GM18508 (cell line): ENCODE data around the gene TPK1.

Source experiments
- ATAC-seq: cut with Tn5 transposase; IDR thresholded peaks from one replicate; pipeline ENCODE4 v1.9.1; 2021; ENCODE audit warnings: moderate number of reproducible peaks; ENCODE audit not compliant: insufficient read depth, unreplicated experiment

Gene TPK1

DNA sequence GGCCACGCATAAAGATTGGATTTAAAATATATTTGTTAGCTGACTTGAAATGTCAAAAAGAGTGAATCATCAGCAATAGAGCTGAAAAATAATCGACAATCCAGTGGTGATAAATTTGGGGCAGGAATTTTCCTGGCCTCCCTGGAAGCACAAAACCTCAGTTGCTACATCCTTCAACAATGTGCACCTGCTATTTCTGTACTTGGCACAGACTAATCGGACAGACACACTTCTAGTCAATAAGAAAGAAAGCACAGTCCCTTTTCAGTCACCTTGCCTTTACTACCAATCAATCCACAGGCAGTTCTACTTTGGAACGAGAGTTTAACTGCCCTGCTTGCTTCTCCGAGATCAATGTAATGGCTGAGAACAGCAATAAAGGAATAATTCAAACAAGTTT lies 335.6 kb downstream of the TPK1 start:
- no peak for ATAC-seq

GRCh38 chr7:144497282-144497681 lies 338.6 kb downstream of the TPK1 start:
- no peak for ATAC-seq

DNA sequence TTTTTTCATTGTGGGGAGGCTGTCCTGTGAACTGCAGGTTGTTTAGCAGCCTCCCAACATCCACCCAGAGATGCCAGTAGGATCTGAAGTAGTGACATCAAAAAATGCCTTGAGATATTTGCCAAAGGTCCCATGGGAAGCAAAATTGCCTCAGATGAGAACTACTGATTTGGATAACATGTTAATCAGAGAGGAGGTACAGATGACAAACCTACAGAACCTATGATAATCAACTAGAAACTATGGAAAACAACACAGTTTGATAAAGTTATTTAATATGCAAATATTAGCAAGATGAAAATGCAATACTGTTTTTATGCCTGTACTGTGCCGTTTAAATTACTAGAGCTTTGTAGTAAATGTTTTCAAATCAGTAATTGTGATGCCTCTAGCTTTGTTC lies 341.5 kb downstream of the TPK1 start:
- ATAC-seq = no peak

DNA sequence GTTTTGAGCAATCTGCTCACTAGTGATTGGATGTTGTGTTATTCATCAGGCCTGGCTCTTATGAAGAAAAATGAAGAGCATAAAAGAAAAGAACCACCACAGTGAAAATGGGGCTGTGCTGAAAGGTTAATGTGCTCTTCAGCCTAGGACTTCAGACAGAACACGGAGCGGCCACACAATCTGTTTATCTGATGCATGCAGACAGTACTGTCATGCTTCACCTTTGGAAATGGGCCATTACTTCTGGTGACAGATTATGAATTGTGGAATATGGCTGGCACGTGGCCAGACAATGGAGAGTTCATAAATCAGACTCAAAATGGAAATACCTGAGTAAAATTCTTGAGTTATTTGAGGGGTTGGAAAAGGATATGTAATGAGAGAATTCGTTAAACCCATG lies 346.3 kb downstream of the TPK1 start:
- ATAC-seq = no peak

- ATAC-seq = no peak
These were observed 346.9 kb downstream of the TPK1 start for GRCh38 chr7:144488977-144489376.

DNA sequence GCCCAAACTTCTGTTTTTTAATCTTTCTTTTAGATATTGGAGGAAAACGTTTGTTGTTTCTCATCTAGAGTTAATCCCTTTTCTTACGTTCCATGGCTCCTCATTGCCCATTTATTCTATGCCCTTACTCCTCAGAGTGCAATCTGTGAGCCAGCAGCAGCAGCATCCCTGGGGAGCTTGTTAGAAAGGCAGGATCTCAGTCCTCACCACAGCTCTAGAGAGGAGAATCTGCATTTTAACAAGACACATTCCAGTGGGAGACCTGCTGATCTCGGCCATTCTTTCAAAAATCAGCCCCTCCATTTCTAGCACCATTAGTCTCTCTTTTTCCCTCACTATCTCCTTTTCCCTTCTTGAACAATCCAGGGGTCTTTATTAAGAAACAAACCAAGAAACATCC lies 348.0 kb downstream of the TPK1 start:
- ATAC-seq = no peak

- ATAC-seq = no peak
These were observed 351.4 kb downstream of the TPK1 start for GRCh38 chr7:144484445-144484844.

- ATAC-seq = no peak
These were observed 352.7 kb downstream of the TPK1 start for GRCh38 chr7:144483189-144483588.

DNA sequence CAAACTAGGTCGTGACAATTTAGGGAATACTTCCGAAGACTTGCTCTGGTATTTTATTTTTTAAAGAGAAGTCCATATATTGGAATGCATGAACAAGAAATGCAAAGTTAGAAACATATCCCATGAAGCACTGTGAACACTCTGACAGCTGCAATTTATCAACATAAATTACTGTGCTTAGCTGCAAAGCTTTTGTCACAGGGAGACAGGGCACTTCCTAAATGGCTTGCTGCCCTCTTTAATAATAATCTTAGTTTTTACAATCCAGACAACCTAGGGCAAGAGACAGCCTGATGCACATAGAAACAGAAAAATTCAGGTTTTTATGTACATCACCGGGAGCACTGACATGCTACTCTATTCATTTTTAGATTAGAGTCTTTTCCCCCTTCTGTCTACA lies 354.0 kb downstream of the TPK1 start:
- no peak for ATAC-seq

- no peak for ATAC-seq
These were observed 358.5 kb downstream of the TPK1 start for GRCh38 chr7:144477348-144477747.

DNA sequence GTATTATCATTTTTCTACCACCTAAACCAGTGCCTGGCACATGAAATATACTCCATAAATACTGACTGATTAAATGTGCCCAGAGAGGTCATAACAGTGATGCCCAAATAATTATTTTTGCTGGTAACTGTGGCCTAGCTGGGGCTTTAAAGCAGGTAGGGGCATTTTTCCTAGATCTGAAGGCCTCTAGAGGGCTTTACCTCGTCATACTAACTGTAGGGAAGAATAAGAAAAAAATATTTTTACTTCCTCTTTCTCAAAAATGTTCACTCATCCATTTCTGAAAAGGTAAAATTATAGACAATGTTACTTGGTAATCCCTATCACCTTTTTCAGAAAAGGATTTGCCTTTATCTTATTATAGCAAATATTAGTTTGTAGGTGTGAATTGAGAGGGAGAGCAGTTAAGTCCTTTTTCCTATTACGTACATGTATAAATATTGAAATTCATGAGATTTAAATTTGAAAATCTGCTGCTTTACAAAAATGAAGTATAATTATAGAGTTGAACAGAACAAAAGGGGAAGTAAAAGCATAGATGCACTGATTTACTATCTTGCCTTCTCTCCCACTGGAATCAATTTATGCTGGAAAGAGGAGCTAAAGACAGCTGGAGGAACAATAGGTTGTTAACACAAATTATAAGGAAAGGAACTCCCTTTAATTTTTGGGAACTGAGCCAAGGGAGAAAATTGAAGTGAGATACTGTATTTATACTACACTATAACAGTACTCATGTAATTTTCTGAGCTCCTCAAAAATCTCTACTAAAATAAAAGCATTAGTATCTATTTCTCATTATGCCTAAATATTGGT lies 360.8 kb downstream of the TPK1 start:
- no peak for ATAC-seq

DNA sequence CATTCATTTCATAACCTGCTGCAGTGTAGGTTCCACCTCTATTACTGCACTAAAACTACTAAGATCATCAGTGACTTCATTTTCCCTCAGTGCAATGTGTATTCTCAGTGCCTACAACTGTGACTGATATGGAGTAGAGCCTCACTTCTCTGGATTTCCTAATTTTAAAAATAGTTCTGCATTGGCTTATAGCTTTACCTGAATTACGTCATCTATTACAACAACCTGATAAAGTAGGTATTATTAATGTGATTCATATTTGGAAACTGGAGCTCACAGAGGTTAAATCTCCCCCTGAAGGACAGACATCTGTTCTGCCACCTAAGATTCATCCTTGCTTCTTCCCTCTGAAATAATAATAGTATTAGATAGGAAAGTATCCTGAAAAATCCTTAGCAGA lies 361.5 kb downstream of the TPK1 start:
- no peak for ATAC-seq

DNA sequence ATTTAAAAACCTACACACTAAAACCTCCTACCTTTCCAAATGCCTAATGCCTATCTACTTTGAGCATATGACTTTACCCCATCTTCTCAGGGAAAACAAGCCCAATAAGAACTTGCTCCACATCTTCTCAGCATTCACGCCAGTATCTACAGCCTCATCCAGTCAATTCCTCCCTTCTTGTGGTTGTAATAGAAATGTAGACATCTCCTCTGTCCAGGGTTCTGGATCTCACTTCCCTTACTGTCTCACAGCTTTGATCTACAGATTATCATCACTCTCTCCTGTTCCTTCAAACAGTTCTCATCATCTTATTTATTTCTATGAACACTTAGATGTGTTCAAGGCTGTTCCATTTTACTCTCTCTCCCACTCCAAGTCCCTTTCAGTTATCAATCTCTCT lies 361.9 kb downstream of the TPK1 start:
- no peak for ATAC-seq

DNA sequence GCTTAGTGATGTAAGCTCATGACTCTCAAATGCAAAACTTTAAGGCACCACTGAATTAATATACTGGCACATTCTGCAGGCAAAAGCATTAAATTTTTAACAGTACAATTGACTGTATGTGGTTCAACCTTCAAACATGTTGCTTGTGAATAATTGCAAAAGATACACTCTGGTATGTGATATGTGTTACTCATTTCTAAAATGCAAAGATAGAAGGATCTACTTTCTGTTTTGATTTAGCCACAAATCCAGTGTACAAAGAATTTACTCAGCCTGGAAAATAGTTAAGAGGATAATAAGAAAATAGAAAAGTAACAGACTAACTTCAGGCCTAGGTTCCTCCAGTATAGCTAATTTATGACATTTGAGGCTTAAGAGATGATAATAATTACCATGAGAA lies 365.8 kb downstream of the TPK1 start:
- ATAC-seq = no peak

DNA sequence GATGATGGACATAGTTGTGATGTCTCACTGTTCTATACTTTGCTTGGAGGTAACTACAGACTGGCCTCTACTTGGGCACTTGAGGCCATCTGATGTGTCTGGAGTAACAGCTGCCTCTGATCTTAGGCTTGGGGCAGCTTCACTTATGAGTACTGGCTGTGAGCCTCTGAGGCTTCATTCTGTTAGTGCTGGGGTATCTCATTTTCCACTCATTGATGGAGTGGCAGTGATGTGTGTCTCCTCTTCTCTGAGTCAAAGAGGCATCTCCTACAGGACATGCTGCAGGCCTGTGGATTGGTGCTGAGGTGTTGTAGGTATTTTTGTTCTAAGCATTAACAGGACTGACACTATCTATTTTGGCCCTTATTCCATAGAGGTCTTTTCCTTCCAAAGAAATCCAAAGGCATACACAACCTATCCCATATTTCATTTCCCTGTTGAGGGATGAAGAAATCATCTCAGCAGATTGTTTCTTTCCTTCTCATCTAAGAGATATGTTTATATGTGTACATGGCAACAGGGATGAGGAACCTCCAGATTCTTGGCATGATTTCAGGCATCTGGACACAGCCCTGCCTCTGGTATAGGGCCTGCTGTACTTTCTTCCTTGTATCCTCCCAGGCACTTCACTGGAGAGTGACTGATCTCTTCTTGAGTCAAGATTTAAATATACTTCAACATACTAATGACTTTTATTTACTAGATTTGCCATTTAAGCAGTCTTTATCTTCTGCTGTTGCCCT lies 366.7 kb downstream of the TPK1 start:
- ATAC-seq = no peak

DNA sequence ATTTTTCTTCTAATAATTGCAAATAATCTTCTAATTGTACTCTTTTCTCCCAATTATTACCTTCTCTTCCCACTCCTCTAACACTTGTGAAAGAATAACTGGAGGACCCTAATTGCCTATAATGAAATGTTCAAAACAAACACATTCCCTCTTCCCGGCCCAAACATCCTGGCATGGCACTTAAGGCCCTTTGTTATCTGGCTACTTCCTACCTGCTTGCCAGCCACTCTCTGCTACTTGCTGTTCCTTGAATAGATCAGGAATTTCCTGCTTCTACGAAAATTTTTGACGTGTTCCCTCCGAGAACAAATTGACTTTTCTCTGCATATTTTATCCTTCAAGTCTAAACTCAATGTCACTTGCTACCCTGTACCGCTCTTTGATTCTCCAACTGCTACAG lies 376.2 kb downstream of the TPK1 start:
- ATAC-seq = no peak

- no peak for ATAC-seq
These were observed 380.8 kb downstream of the TPK1 start for GRCh38 chr7:144455040-144455404.

- no peak for ATAC-seq
These were observed 381.4 kb downstream of the TPK1 start for GRCh38 chr7:144454256-144455039.

DNA sequence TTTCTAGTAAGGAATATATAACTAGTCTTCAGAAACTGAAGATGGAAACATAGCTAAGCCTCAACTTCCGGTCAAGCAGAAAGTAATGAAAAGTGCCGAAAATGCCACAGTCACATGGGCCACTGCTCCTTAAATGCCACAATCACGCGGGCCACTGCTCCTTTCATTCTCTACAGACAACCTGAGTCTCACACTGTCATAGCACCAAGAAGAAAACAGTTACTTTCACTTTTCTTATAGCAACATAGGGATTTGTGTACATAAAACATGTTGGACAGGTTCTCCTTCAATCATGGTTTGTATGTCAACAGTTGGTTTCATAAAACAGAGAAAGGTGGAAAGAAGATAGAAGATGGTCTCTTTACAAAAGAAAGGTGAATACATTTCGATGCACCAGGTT lies 383.8 kb downstream of the TPK1 start:
- ATAC-seq = peak; percentile 61

DNA sequence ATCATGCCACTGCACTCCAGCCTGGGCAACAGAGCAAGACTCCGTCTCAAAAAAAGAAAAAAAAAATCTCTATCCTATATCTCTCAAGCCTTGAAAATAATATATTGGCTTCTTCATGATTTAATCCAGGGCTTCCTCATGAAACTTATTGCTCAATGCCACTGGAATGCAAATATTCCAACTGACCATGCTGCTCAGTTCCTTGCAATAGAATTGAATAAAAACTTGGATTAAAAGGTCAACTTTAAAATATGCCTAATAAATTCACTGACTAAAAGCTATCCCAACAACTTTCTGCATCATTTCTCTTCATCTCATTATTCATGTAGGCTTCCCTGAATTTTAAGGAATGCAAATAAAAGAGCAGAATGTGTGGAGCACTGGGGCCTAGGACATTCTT lies 390.3 kb downstream of the TPK1 start:
- ATAC-seq = no peak

DNA sequence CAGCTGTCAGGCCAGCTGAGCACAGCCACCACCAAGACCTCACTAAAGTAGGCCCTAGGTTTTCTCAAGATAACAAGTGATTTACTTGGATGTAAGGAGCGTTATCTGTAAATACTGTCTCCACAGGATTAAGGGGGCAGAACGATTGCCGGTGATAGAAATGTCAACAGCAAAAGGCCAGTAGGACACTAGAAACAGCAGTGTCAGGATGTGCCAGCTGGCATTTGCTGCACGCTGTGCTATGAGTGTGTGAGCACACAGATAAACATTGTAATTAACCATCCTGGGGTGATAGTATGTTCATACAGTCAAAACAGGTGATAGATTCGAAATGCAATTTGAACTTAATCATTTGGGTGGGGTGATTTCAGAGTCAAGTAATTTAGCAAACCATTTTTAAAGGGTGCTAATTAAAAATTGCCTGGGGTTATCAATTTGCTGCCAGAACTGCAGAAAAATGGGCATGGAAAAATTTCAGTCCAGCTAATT lies 396.1 kb downstream of the TPK1 start:
- ATAC-seq = no peak
